ENCODE data around the gene NSL1. TPM values are rescaled to one million over a fixed set of nuclear protein-coding genes. Genes with fewer than 3 reads are reported as not detected.

Gene NSL1
- total RNA-seq, 1 donor, result 28.2 TPM

GRCh38 chr1:212827831-212828278 lies 36.3 kb upstream of the NSL1 start:
- Histone ChIP-seq H3K9me3 (ENCODE audit: low read depth, low read length) (peaks cover 6% of the 10 kb centered on the region), H3K36me3 (ENCODE audit: insufficient read depth, low read length) (no peaks in the 10 kb centered on the region), H3K4me1 (ENCODE audit: insufficient read depth, low read length) (no peaks in the 10 kb centered on the region), H3K27me3 (ENCODE audit: insufficient read depth, low read length) (no peaks in the 10 kb centered on the region), H2AFZ (ENCODE audit: low read length) (no peak overlapping the region), H3K79me2 (ENCODE audit: insufficient read depth, low read length) (no peaks in the 10 kb centered on the region), H4K20me1 (ENCODE audit: insufficient read depth, low read length) (no peaks in the 10 kb centered on the region), H3K4me2 (ENCODE audit: insufficient read depth, low read length) (no peak overlapping the region), H3K4me3 (ENCODE audit: insufficient read depth, low read length) (no peak overlapping the region), H3K27ac (ENCODE audit: low read depth, low read length) (no peak overlapping the region)
- no peak for TF ChIP-seq CTCF (IDR thresholded peaks at IDR 0.05; ENCODE audit: extremely low read depth, low read depth, low read length)
- no peak for DNase-seq (ENCODE audit: insufficient read length, low spot score, missing footprints)

DNA sequence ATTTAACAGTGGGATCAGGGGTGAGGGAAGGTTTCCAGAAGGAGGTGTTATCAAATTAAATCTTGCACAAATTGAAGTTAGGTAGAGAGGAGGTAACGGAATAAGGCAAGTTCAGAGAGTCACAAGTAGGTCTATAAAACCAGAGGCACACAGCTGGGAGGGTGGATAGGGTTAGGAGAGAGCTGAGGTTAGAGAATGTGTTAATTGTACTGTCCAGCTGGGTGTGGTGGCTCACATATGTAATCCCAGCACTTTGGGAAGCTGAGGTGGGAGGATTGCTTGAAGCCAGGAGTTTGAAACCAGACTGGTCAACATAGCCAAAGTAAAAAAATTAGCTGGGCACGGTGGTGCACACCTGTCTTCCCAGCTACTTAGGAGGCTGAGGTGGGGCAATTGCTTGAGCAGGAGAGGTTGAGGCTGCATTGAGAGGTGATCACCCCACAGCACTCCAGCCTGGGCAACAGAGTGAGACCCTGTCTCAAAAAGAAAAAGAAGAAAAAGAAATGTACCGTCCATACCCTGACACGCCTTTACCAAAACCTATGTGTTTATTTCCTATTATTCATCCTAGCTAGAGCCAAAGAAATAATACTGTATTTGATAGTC lies 35.7 kb upstream of the NSL1 start:
- no peak overlapping the region for H3K27ac ChIP-seq (ENCODE audit: low read depth, low read length)
- no peak overlapping the region for H2AFZ ChIP-seq (ENCODE audit: low read length)
- peaks cover 6% of the 10 kb centered on the region for H3K9me3 ChIP-seq (ENCODE audit: low read depth, low read length)
- no peak for TF ChIP-seq CTCF (IDR thresholded peaks at IDR 0.05; ENCODE audit: extremely low read depth, low read depth, low read length)
- no peaks in the 10 kb centered on the region for H3K4me1 ChIP-seq (ENCODE audit: insufficient read depth, low read length)
- H3K4me2 ChIP-seq (ENCODE audit: insufficient read depth, low read length), result no peak overlapping the region
- no peaks in the 10 kb centered on the region for H4K20me1 ChIP-seq (ENCODE audit: insufficient read depth, low read length)
- no peak overlapping the region for H3K4me3 ChIP-seq (ENCODE audit: insufficient read depth, low read length)
- no peaks in the 10 kb centered on the region for H3K79me2 ChIP-seq (ENCODE audit: insufficient read depth, low read length)
- no peaks in the 10 kb centered on the region for H3K36me3 ChIP-seq (ENCODE audit: insufficient read depth, low read length)
- no peak for DNase-seq (ENCODE audit: insufficient read length, low spot score, missing footprints)
- H3K27me3 ChIP-seq (ENCODE audit: insufficient read depth, low read length), result no peaks in the 10 kb centered on the region

DNA sequence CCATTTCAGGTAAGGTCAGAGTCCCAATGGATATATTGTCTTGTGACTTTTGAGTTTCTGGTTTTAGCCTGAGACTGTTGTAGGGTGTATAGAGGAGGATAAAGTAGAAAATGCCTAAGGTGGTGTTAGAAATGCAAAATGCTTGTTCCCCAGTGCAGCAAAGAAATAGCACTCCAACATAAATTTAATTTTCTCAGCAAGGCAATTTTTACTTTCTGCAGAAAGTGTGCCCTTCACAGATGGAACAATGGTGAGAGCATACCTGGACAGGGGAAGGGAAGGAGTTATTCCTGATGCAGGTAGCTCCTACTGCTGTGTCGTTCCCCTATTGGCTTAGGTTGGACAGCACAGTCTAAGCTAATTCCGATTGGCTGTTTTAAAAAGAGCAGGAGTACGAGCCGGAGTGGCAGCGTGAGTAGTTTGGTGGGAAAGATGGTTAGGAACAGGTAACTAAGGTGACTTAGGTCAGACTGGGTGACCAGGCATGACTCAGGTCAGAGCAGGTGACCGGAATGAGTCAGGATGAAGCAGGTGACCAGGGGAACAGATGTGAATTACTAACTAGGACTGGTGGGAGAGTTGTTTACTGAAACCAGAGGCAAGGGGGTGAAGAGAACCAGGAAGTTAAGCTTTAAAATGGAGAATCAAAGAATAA lies 34.3 kb upstream of the NSL1 start:
- no peak for DNase-seq (ENCODE audit: insufficient read length, low spot score, missing footprints)
- Histone ChIP-seq H3K27ac (ENCODE audit: low read depth, low read length) (no peak overlapping the region), H3K9me3 (ENCODE audit: low read depth, low read length) (peaks cover 6% of the 10 kb centered on the region), H3K27me3 (ENCODE audit: insufficient read depth, low read length) (no peaks in the 10 kb centered on the region), H2AFZ (ENCODE audit: low read length) (no peak overlapping the region), H3K36me3 (ENCODE audit: insufficient read depth, low read length) (no peaks in the 10 kb centered on the region), H4K20me1 (ENCODE audit: insufficient read depth, low read length) (no peaks in the 10 kb centered on the region), H3K4me1 (ENCODE audit: insufficient read depth, low read length) (no peaks in the 10 kb centered on the region), H3K4me3 (ENCODE audit: insufficient read depth, low read length) (no peak overlapping the region), H3K4me2 (ENCODE audit: insufficient read depth, low read length) (no peak overlapping the region), H3K79me2 (ENCODE audit: insufficient read depth, low read length) (no peaks in the 10 kb centered on the region)
- TF ChIP-seq CTCF (IDR thresholded peaks at IDR 0.05; ENCODE audit: extremely low read depth, low read depth, low read length), result no peak

- no peak overlapping the region for H3K27ac ChIP-seq (ENCODE audit: low read depth, low read length)
- H3K4me2 ChIP-seq (ENCODE audit: insufficient read depth, low read length), result no peak overlapping the region
- no peak for TF ChIP-seq CTCF (IDR thresholded peaks at IDR 0.05; ENCODE audit: extremely low read depth, low read depth, low read length)
- no peaks in the 10 kb centered on the region for H3K4me1 ChIP-seq (ENCODE audit: insufficient read depth, low read length)
- no peak overlapping the region for H2AFZ ChIP-seq (ENCODE audit: low read length)
- no peak overlapping the region for H3K4me3 ChIP-seq (ENCODE audit: insufficient read depth, low read length)
- no peaks in the 10 kb centered on the region for H3K27me3 ChIP-seq (ENCODE audit: insufficient read depth, low read length)
- peaks cover 6% of the 10 kb centered on the region for H3K9me3 ChIP-seq (ENCODE audit: low read depth, low read length)
- H3K79me2 ChIP-seq (ENCODE audit: insufficient read depth, low read length), result no peaks in the 10 kb centered on the region
- DNase-seq (ENCODE audit: insufficient read length, low spot score, missing footprints), result no peak
- H4K20me1 ChIP-seq (ENCODE audit: insufficient read depth, low read length), result no peaks in the 10 kb centered on the region
- no peaks in the 10 kb centered on the region for H3K36me3 ChIP-seq (ENCODE audit: insufficient read depth, low read length)
Observed at GRCh38 chr1:212824201-212824600, 32.6 kb upstream of the NSL1 start.

Measured in osteoblast (primary cell).